Measurements from ENCODE around the gene ARID1B.

Gene ARID1B

DNA sequence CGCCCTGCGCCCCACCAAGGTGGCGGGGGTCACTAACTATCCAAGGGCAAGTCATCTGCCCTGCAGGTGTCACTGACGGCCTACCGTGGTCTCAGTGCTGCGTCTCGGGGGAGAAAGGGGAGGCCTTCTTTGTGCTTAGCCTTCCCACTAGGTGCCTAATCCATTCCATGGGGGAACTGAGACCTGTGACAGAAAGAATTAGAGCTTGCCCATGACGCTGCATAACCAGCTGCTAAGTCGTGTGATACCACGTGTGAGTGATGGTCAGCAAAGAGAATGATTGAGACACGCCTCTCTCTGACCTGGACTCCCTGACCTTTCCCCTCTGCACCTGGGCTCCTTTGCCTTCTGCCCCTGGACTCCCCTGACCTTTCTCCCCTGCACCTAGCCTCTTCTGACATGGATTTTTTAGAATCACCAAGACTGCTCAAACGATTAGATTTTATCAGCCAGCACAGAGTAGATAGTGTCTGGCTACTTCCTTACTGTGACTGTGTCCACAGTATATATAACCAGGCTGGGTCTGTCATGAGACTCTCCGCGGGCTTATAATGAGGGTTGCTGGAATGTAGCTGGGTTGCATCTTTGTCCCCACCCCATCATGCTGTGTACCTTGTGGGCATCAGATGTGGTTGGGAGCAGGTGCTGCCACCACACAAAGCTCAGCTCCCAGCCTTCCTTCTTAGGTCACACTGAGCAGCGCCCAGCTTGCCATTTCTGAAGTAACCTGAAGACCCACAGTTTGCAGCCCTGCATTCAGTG, 405.5 kb downstream of the ARID1B start:
- Histone ChIP-seq H3K4me3 (no peak overlapping the region), H3K27ac (no peak overlapping the region), H3K27me3 (no peaks in the 10 kb centered on the region), H3K36me3 (peaks cover 0 to 48% (median 34%) of the 10 kb centered on the region in 3 donors), H3K4me1 (peaks cover 0 to 17% (median 12%) of the 10 kb centered on the region in 4 donors), H3K9me3 (no peaks in the 10 kb centered on the region)
- TF ChIP-seq, protein P1, sequence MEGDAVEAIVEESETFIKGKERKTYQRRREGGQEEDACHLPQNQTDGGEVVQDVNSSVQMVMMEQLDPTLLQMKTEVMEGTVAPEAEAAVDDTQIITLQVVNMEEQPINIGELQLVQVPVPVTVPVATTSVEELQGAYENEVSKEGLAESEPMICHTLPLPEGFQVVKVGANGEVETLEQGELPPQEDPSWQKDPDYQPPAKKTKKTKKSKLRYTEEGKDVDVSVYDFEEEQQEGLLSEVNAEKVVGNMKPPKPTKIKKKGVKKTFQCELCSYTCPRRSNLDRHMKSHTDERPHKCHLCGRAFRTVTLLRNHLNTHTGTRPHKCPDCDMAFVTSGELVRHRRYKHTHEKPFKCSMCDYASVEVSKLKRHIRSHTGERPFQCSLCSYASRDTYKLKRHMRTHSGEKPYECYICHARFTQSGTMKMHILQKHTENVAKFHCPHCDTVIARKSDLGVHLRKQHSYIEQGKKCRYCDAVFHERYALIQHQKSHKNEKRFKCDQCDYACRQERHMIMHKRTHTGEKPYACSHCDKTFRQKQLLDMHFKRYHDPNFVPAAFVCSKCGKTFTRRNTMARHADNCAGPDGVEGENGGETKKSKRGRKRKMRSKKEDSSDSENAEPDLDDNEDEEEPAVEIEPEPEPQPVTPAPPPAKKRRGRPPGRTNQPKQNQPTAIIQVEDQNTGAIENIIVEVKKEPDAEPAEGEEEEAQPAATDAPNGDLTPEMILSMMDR (IDR thresholded peaks at IDR 0.05) = no peak
- no peak for DNase-seq
- intact Hi-C loops (cut with DNase I; ENCODE audit: low total_unique reads) = loop anchor here (5.0 to 10.0 kb wide), 2 partner anchors 145 to 408 kb away; partner anchors contain the start of gene ARID1B

DNA sequence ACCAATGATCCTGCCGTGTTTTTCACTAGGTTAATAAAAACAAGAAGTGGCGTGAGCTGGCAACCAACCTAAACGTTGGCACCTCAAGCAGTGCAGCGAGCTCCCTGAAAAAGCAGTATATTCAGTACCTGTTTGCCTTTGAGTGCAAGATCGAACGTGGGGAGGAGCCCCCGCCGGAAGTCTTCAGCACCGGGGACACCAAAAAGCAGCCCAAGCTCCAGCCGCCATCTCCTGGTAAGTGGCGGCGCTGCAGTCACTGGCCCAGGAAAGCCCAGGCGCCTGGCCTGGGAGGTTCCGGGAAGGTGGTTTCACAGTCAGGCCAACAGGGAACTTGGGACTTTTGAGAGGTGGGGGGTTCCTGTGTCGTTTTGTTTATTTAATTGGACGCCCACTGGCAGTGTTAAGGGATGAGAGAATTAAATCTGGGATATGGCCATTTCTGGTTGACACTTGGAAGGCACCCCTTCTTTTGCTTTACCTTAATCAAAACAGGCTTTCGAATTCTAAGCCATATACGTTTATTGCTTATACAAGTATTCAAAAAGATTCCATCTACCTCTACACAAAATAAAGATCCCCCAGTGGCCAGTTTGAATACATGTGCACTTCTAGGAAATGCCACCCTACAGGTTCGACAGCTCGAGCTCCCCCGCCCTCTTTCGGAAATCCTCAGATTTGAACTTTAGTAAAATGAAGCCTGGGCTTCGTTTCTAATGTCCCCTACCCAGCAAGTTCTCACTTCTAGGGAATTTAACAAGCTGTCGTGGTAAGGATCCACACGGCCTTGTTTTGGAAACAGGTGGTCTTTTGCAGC, 407.2 kb downstream of the ARID1B start:
- peak; percentile 67 to 84 for DNase-seq
- TF ChIP-seq, protein P1 (IDR thresholded peaks at IDR 0.05) = peak; percentile 93 to 97

DNA sequence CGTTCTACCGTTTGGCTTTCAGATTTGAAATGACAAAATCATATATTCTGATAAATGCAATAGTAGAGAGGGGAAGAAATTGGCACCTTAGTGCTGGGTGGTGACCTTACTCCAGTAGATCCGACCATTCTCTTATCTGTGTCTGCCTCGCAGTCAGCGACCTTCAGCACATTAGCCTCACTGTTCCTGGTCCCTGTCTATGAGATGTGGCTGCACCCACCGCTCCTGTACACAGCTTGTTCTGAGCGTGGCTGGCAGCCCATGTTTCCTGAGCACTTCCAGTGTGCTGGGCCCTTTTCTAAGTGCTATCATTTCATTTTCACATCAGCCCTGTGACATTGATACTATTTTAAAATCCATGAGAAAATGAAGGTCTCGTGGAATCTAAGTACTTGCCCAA, 408.0 kb downstream of the ARID1B start:
- H3K36me3 ChIP-seq = peaks cover 7 to 64% (median 49%) of the 10 kb centered on the region in 3 donors
- no peaks in the 10 kb centered on the region for H3K27me3 ChIP-seq
- TF ChIP-seq, protein P1 (IDR thresholded peaks at IDR 0.05) = no peak
- no peak for DNase-seq
- H3K9me3 ChIP-seq = no peaks in the 10 kb centered on the region
- H3K27ac ChIP-seq = no peak overlapping the region
- no peak overlapping the region for H3K4me3 ChIP-seq
- intact Hi-C loops (cut with DNase I; ENCODE audit: low total_unique reads) = loop anchor here (2.0 to 10.0 kb wide), 2 partner anchors 410 to 620 kb away; partner anchors contain the start of gene ARID1B
- H3K4me1 ChIP-seq = peaks cover 0 to 23% (median 13%) of the 10 kb centered on the region in 4 donors

More for the DNA sequence above, 407.2 kb downstream of the ARID1B start:
- no peaks in the 10 kb centered on the region for H3K27me3 ChIP-seq
- H3K9me3 ChIP-seq = no peaks in the 10 kb centered on the region
- peaks cover 0 to 57% (median 41%) of the 10 kb centered on the region in 3 donors for H3K36me3 ChIP-seq
- intact Hi-C loops (cut with DNase I; ENCODE audit: low total_unique reads) = loop anchor here (2.0 to 10.0 kb wide), 3 partner anchors 147 to 620 kb away; partner anchors contain the start of gene ARID1B
- peak overlapping the region; percentile 27 to 31 for H3K27ac ChIP-seq
- H3K4me3 ChIP-seq = peak overlapping the region; percentile 19 to 20
- H3K4me1 ChIP-seq = peaks cover 0 to 23% (median 13%) of the 10 kb centered on the region in 4 donors

DNA sequence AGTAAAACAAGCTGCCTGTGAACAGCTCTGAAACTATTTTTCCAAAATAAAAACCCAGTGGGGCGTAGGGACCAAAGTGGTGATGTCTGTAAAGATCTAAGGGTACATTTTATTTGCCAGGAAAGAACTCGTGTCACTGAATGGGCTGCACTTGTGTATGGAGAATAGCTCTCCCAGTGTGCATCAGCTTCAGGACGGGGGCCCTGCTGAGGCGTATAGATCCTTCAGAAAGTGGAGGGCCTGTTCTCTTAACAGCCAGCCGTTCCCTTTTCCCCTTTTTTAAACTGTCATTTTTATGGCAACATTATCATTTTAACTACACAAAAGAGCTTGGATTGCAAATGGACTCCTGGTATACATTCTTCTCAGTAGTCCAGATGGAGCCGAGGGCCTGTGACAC, 408.8 kb downstream of the ARID1B start:
- DNase-seq = no peak
- peaks cover 16 to 70% (median 57%) of the 10 kb centered on the region in 3 donors for H3K36me3 ChIP-seq
- intact Hi-C loops (cut with DNase I; ENCODE audit: low total_unique reads) = loop anchor here (2.0 to 10.0 kb wide), 2 partner anchors 411 to 621 kb away; partner anchors contain the start of gene ARID1B
- TF ChIP-seq, protein P1 (IDR thresholded peaks at IDR 0.05) = no peak
- H3K9me3 ChIP-seq = no peaks in the 10 kb centered on the region
- no peak overlapping the region for H3K27ac ChIP-seq
- no peak overlapping the region for H3K4me3 ChIP-seq
- no peaks in the 10 kb centered on the region for H3K27me3 ChIP-seq
- H3K4me1 ChIP-seq = peaks cover 0 to 23% (median 13%) of the 10 kb centered on the region in 4 donors

DNA sequence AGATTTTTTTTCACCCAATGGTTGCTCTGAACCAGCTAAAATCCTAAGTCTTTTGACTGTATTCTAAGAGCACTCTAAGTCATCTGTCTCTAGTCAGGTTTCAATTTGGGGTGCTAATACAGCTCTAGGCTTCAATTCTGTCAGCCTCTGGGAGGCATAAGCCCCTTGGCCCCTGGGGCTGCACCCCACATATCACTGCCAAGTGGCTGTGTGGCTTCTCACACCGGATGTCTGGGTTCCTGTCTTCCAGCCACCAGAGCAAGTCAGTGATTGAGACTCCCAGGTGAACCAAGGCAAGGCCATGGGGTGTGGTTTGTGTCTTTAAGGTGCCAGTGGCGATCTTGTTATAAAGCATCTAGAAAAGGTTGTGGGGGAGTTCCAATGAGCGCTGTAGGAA, 409.6 kb downstream of the ARID1B start:
- Histone ChIP-seq H3K4me3 (no peak overlapping the region), H3K36me3 (peaks cover 20 to 67% (median 65%) of the 10 kb centered on the region in 3 donors), H3K9me3 (no peaks in the 10 kb centered on the region), H3K27me3 (no peaks in the 10 kb centered on the region), H3K4me1 (peaks cover 0 to 23% (median 10%) of the 10 kb centered on the region in 4 donors), H3K27ac (no peak overlapping the region)
- TF ChIP-seq, protein P1 (IDR thresholded peaks at IDR 0.05) = no peak
- intact Hi-C loops (cut with DNase I; ENCODE audit: low total_unique reads) = loop anchor here (10.0 kb wide), 1 partner anchor 412 kb away; the partner anchor contains the start of gene ARID1B
- DNase-seq = no peak
